IPS-20b (cell line): ENCODE results near the gene C3orf20.

Source experiments
- H3K27ac ChIP-seq: one replicate; pipeline ENCODE4 v1.5.1; 2013; ENCODE audit warnings: low read length
- H3K27me3 ChIP-seq: 2 replicates; pipeline ENCODE4 v1.6.1; 2013; ENCODE audit warnings: mild to moderate bottlenecking, low read length, inconsistent platforms; ENCODE audit not compliant: insufficient read depth
- H3K36me3 ChIP-seq: 2 replicates; pipeline ENCODE4 v1.6.1; 2013; ENCODE audit warnings: low read depth, mild to moderate bottlenecking, inconsistent platforms, low read length, moderate library complexity; ENCODE audit not compliant: insufficient read depth
- H3K4me1 ChIP-seq: 2 replicates; pipeline ENCODE4 v1.6.1; 2013; ENCODE audit warnings: mild to moderate bottlenecking, control low read depth, inconsistent platforms, low read length, moderate library complexity; ENCODE audit not compliant: insufficient read depth
- H3K4me3 ChIP-seq: 2 replicates; pipeline ENCODE4 v1.5.1; 2013; ENCODE audit warnings: mild to moderate bottlenecking, low read length, inconsistent platforms
- H3K9ac ChIP-seq: 2 replicates; pipeline ENCODE4 v1.6.1; 2013; ENCODE audit warnings: low read depth, mild to moderate bottlenecking, inconsistent platforms, low read length, moderate library complexity
- H3K9me3 ChIP-seq: 2 replicates; pipeline ENCODE4 v1.6.1; 2013; ENCODE audit warnings: mild to moderate bottlenecking, low read depth, low read length, inconsistent platforms; ENCODE audit not compliant: insufficient read depth

The C3orf20 gene

DNA sequence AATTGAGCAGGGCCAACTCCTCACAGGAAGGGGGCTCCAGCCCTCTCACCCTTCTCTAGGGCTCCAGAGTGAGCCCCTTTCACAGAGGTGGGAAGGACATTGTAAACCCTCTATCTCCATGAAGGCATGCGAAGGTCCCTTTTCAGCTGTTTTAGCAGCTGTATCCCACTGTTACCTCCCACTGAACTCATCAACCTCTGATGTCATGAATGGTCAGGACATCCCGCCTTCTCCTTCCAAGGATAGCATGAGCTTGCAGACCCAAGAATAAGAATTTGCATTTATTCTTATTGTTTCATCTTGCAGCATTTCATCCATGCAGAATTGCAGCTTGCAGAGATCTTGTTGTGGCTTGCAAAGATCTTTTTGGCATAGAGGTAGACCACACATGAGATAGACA lies 119.5 kb downstream of the C3orf20 start:
- Histone ChIP-seq H3K36me3 (no peaks in the 10 kb centered on the region), H3K27ac (no peak overlapping the region), H3K9ac (no peak overlapping the region), H3K9me3 (no peaks in the 10 kb centered on the region), H3K4me1 (no peaks in the 10 kb centered on the region; the same call in 1 of the 2 replicates), H3K4me3 (no peak overlapping the region), H3K27me3 (no peaks in the 10 kb centered on the region)

DNA sequence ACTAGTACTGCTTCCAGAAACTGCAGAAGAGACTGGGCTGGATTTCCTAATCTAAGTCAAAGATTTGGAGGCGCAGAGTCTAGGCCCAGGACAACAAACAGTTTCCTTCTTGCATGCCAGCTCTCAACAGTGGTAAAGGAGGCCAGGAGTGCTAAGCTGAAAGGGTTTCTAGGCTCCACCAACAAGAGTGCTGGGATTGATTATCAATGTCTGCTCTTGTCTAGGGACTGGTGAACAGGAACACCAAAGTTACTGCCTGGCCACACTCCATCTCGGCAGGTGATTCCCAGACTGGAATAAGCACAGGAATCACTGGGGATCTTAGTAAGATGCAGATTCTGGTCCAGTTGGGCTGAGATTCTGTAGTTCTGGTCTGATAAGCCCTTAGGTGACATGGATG lies 121.1 kb downstream of the C3orf20 start:
- no peaks in the 10 kb centered on the region for H3K27me3 ChIP-seq
- no peak overlapping the region for H3K4me3 ChIP-seq
- no peak overlapping the region for H3K9ac ChIP-seq
- H3K9me3 ChIP-seq: no peaks in the 10 kb centered on the region
- H3K4me1 ChIP-seq: no peaks in the 10 kb centered on the region; the same call in 1 of the 2 replicates
- no peaks in the 10 kb centered on the region for H3K36me3 ChIP-seq
- H3K27ac ChIP-seq: no peak overlapping the region

DNA sequence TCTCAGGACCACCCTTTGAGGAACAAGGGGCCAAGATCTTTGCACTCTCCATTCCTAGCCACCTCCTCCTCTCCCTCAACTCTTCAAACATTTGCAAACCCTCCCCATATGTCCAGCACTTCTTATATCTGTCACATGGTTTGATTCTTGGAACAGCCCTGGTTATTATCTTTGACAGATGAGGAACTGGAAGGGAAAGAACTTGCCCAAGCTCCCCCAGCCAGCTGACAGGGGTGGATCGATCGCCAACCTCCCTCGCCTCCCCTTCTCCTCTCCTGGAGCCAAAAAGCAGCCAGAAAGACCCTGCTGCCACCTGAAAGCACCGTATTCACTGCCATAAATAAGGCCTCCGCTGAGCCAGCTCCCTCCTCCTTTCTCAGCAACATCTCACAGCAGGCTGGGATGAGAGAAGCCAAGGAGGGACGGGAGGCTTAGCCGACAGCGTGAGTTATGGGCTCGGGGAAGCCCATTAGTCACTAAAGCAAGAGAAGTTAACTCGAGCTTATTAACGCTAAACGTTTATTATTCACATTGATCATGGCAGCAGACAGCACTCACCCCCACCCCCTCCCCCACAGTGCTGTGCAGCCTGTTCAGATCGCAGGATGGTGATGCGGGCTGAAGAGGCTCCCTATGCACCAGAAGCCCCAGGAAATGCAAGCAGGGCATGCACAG lies 121.6 kb downstream of the C3orf20 start:
- H3K9ac ChIP-seq: no peak overlapping the region
- H3K4me3 ChIP-seq: no peak overlapping the region
- H3K27ac ChIP-seq: no peak overlapping the region
- H3K4me1 ChIP-seq: no peaks in the 10 kb centered on the region; the same call in 1 of the 2 replicates
- H3K9me3 ChIP-seq: no peaks in the 10 kb centered on the region
- no peaks in the 10 kb centered on the region for H3K36me3 ChIP-seq
- H3K27me3 ChIP-seq: no peaks in the 10 kb centered on the region

DNA sequence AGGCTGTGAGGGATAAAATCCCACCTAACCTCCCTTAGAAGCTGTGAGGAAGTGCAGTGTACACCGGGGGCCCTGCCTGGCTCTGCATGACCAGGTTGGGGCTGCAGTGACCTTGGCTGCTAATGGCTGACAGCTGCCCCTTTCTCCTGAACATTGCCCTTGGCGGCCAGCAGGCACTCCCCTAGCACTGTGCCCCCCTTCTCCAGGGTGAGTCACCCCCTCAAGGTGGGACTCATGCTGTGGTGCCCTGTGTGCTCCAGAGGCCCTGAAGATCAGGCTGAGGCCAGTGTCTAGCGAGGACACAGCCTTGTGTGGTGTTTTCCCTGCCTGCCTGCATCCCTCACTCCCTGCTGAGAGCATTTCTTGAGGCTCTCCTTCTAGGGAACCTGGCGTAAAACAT lies 122.8 kb downstream of the C3orf20 start:
- Histone ChIP-seq H3K27me3 (no peaks in the 10 kb centered on the region), H3K9ac (no peak overlapping the region), H3K4me1 (no peaks in the 10 kb centered on the region; the same call in 1 of the 2 replicates), H3K36me3 (no peaks in the 10 kb centered on the region), H3K9me3 (no peaks in the 10 kb centered on the region), H3K4me3 (no peak overlapping the region), H3K27ac (no peak overlapping the region)

DNA sequence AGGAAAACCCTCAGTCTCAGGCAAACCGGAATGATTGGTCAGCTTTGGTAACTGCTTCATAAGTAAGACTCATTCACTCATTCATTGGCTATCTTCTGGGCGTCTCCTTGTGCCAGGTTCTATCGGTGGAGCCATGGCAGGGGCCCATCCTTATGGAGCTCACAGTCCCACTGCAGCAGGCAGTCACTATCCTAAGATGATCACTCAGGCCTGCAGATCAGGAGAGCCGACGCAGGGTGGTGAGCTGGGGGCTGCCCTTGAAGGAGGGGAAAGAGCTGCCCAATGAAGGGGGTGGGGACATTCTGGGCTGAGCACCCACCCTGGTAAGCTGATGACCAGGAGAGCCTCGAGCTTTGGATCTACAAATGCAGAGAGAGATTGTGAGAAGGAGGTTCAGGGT lies 123.3 kb downstream of the C3orf20 start:
- no peak overlapping the region for H3K4me3 ChIP-seq
- no peaks in the 10 kb centered on the region; the same call in 1 of the 2 replicates for H3K4me1 ChIP-seq
- no peaks in the 10 kb centered on the region for H3K36me3 ChIP-seq
- H3K27ac ChIP-seq: no peak overlapping the region
- H3K9ac ChIP-seq: no peak overlapping the region
- no peaks in the 10 kb centered on the region for H3K27me3 ChIP-seq
- H3K9me3 ChIP-seq: no peaks in the 10 kb centered on the region

DNA sequence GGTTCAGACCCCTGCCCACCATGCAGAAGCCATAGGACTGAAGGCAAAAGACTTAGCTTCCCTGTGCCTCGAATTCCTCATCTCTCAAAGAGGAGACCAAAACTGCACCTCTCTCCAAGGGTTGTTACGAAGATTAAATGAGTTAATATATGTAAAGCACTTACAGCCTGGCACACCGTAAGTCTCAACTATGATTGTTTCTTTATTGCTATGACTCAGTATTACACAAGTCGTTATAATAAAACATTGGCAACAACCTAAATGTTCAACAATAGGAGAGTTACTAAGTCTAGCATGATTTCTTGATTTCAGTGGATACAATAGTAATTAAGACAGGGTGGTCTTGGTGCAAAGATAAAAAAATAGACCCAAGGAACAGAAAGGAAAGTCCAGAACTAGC lies 124.2 kb downstream of the C3orf20 start:
- Histone ChIP-seq H3K36me3 (no peaks in the 10 kb centered on the region), H3K27ac (no peak overlapping the region), H3K4me1 (no peaks in the 10 kb centered on the region; the same call in 1 of the 2 replicates), H3K4me3 (no peak overlapping the region), H3K9me3 (no peaks in the 10 kb centered on the region), H3K9ac (no peak overlapping the region), H3K27me3 (no peaks in the 10 kb centered on the region)

DNA sequence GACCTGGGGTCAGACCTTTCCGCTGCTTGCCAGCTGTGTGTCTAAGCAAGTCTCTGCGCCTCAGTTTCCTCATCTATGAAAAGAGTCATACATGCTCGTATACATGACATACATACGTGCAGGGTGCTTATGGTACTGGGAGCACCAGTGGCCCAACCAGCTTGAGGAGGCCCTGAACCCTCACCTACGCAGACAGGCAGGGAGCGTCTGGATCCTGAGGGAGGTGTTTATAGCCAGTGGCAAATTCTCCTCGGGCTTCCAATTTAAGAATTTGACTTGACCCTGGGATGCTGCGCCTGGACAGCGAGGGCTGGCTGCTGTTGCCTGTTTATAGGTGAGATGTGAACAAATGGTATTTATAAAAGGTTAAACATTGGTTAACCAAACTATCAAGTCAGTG lies 126.1 kb downstream of the C3orf20 start:
- no peaks in the 10 kb centered on the region for H3K36me3 ChIP-seq
- H3K9ac ChIP-seq: no peak overlapping the region
- H3K4me3 ChIP-seq: no peak overlapping the region
- no peak overlapping the region for H3K27ac ChIP-seq
- H3K4me1 ChIP-seq: no peaks in the 10 kb centered on the region; the same call in 1 of the 2 replicates
- no peaks in the 10 kb centered on the region for H3K27me3 ChIP-seq
- H3K9me3 ChIP-seq: no peaks in the 10 kb centered on the region

DNA sequence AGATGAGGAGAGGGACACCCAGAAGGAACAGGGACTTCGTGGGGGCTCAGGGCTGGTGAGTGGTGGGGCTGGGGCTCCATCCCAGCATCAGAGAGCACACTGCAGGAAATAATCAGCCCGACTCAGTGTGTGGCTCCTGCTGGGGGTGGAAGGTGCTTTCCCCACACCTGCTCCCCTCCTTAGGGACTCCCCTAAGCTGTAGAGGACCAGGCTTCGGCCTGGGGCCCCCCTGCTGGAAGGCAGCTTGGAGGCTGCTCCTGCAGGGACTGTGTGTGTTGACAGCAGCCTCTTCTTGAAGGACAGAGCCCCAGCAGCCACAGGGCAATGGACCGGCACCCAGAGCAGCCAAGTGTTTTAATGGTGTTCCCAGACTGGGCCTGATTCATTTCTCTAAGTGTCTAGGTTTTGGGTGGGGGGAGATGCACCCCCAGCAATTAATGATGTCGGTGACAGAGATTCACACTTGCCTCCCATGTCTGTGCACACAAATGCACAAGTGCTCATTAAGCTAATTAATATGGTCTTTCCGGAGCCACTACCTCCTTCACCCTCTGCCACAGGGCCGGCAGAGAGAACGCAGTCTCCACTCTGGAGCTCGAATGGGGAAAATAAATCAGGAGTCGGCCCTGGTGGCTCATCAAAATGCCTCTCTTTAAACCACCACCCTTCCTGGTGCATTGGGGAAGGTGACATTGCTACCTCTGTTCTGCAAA lies 126.9 kb downstream of the C3orf20 start:
- Histone ChIP-seq H3K9ac (no peak overlapping the region), H3K27me3 (0 out of 2 replicates have a peak, but pooled peaks cover 3% of the 10 kb centered on the region), H3K36me3 (no peaks in the 10 kb centered on the region), H3K4me3 (no peak overlapping the region), H3K9me3 (no peaks in the 10 kb centered on the region), H3K27ac (no peak overlapping the region), H3K4me1 (no peaks in the 10 kb centered on the region)

DNA sequence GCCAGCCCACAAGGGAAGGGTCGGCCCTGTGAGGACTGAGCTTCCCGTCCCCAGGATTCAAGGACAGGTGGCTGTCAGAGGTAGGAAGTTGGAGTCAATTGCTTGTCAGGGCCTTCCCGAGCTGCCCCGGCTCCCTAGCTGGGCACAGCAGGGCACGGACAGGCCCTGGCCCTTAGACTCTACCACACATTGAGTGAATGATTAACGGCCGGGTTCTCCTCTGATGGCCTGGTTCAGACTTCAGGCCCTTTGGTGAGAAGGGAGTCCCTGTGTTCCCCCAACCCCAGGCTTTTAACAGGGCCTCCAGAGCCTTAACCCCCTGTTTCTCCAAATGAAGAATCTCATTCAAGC lies 127.4 kb downstream of the C3orf20 start:
- H3K27ac ChIP-seq: no peak overlapping the region
- H3K9ac ChIP-seq: no peak overlapping the region
- no peaks in the 10 kb centered on the region for H3K36me3 ChIP-seq
- no peaks in the 10 kb centered on the region for H3K4me1 ChIP-seq
- H3K9me3 ChIP-seq: no peaks in the 10 kb centered on the region
- no peak overlapping the region for H3K4me3 ChIP-seq
- 0 out of 2 replicates have a peak, but pooled peaks cover 9% of the 10 kb centered on the region for H3K27me3 ChIP-seq

DNA sequence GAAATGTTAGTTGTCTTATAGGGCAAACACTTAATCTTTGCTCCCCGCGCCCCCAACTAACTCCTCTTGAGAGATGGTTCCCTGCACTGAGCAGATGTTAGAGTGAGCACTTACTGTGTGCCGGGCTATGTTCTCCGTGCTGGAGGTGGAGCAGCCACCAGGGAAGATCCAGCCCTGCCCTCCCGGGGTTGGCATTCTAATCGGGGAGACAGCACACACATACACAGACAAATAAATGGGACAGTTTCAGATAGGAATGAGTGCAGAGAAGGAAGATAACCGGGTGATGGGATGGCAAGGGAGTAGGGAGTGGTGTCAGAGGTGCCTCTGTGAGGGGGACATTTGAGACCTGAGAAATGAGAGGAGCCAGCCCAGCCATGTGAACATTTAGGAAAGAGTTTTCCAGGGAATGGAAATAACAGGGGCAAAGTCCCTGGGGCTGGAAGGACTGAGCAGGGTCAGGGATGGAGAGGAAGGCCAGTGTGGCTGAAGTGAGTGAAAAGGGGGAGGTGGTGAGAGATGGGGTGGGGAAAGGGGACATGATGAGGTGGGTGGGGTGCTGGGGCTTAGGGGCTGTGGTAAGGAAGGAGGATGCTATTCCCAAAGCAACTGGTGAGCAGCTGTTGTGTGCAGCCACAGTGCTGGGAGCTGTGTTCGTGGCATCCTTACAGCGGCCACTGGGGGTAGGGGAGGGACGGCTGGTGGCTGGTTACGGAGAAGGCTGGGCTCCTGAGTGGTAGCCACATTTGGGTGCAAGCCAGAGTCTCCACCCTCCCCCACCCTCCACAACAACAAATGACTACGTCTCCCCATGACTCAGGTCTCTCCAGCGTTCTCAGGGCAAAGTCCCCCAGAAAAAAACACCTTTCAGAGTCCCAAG lies 128.4 kb downstream of the C3orf20 start:
- no peak overlapping the region for H3K4me3 ChIP-seq
- no peak overlapping the region for H3K27ac ChIP-seq
- H3K4me1 ChIP-seq: no peaks in the 10 kb centered on the region
- no peak overlapping the region for H3K9ac ChIP-seq
- H3K27me3 ChIP-seq: peaks cover 18% of the 10 kb centered on the region
- no peaks in the 10 kb centered on the region for H3K9me3 ChIP-seq
- H3K36me3 ChIP-seq: no peaks in the 10 kb centered on the region

DNA sequence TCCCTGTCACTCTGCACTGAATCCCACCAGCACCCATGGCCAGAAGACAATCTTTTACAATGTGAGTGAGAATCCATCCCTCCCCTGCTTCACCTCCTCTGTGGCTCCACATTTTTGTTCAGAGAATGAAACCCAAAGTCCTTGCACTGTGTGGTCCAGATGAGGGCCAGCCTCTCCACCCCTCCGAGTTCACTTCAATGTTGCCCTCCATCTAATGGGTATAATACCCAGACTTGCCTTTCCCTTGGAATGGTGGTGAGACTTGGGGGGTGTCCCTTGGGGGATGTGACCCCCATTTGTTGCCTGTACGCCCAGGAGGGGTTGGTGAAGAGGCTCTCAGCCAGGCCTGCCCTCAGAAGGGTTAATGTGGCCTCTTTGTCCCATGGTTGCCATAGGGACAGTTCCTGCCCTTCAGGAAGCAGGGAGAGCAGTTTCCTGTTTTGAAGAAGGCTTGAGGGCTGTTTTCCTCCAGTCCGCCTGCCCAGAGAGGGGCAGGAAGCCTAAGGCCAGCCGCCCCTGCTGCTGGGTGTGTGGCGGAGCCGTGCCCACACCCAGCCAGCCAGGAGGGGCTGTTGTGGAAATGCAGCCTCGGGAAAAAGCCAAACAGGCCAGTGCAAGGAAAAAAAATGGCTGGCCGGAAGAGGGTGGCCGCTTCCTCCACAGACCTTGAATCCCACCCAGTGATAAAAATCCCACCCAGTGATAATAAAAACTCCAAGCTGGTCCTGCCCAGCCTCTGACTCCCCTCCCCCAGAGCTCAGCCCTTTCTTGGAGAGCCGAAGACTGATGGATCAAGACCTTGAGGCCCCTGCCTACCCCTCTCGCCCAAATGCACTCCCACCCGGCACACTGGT lies 129.3 kb downstream of the C3orf20 start:
- Histone ChIP-seq H3K9me3 (no peaks in the 10 kb centered on the region), H3K36me3 (no peaks in the 10 kb centered on the region), H3K4me3 (no peak overlapping the region), H3K27ac (no peak overlapping the region), H3K4me1 (no peaks in the 10 kb centered on the region), H3K9ac (no peak overlapping the region), H3K27me3 (peaks cover 27% of the 10 kb centered on the region)
